Kidney epithelial cell (primary cell): Measurements from ENCODE around the gene GPR180. TPM values are rescaled to one million over a fixed set of nuclear protein-coding genes. Genes with fewer than 3 reads are reported as not detected.

Source experiments
- DNase-seq: peaks from one replicate; pipeline ENCODE4 v3.0.0-alpha.2; 2010; ENCODE audit warnings: low read depth
- H3K27me3 ChIP-seq: 2 replicates; pipeline ENCODE4 v1.6.0; 2011; ENCODE audit warnings: low read length; ENCODE audit not compliant: control insufficient read depth, insufficient read depth
- H3K36me3 ChIP-seq: 2 replicates; pipeline ENCODE4 v1.5.1; 2011; ENCODE audit warnings: low read length; ENCODE audit not compliant: control insufficient read depth, insufficient read depth
- H3K4me3 ChIP-seq: 2 replicates; pipeline ENCODE4 v1.5.1; 2011; ENCODE audit warnings: low read depth, mild to moderate bottlenecking, control low read depth, low read length
- CTCF ChIP-seq: IDR thresholded peaks from 2 replicates; pipeline ENCODE4 v1.5.1; 2011; ENCODE audit warnings: mild to moderate bottlenecking, moderate library complexity, low read length, control low read depth, inconsistent platforms; ENCODE audit not compliant: insufficient read depth, poor library complexity, severe bottlenecking
- total RNA-seq: library from RNA; depleted of rRNA; stranded (reverse); fragments of >200 nt; gene quantifications from 2 replicates; pipeline ENCODE4 v1.2.3, GENCODE V29; 2015

The GPR180 gene
- total RNA-seq, 1 donor from 2014 or later: 7.5 TPM

- Histone ChIP-seq H3K4me3 (no peak overlapping the region), H3K36me3 (no peaks in the 10 kb centered on the region), H3K27me3 (no peaks in the 10 kb centered on the region)
- DNase-seq: no peak
- TF ChIP-seq CTCF: no peak
Observed at GRCh38 chr13:94640721-94641120, 39.1 kb downstream of the GPR180 start.

- TF ChIP-seq CTCF: no peak
- Histone ChIP-seq H3K27me3 (no peaks in the 10 kb centered on the region), H3K4me3 (no peak overlapping the region), H3K36me3 (no peaks in the 10 kb centered on the region)
- no peak for DNase-seq
Observed at GRCh38 chr13:94641409-94641941, 39.8 kb downstream of the GPR180 start.

- no peak for TF ChIP-seq CTCF
- no peak overlapping the region for H3K4me3 ChIP-seq
- H3K27me3 ChIP-seq: no peaks in the 10 kb centered on the region
- no peaks in the 10 kb centered on the region for H3K36me3 ChIP-seq
- DNase-seq: no peak
Observed at GRCh38 chr13:94646904-94647303, 45.2 kb downstream of the GPR180 start.

GRCh38 chr13:94656176-94656575 is 54.5 kb downstream of the GPR180 start:
- Histone ChIP-seq H3K27me3 (peaks cover 4% of the 10 kb centered on the region), H3K4me3 (no peak overlapping the region), H3K36me3 (no peaks in the 10 kb centered on the region)
- TF ChIP-seq CTCF: no peak
- DNase-seq: no peak

- peaks cover 9% of the 10 kb centered on the region for H3K27me3 ChIP-seq
- peak; percentile 64 for DNase-seq
- H3K36me3 ChIP-seq: no peaks in the 10 kb centered on the region
- H3K4me3 ChIP-seq: no peak overlapping the region
- no peak for TF ChIP-seq CTCF
Observed at GRCh38 chr13:94656766-94657165, 55.1 kb downstream of the GPR180 start.

- Histone ChIP-seq H3K36me3 (no peaks in the 10 kb centered on the region), H3K27me3 (peaks cover 11% of the 10 kb centered on the region), H3K4me3 (no peak overlapping the region)
- TF ChIP-seq CTCF: no peak
- no peak for DNase-seq
Observed at GRCh38 chr13:94657167-94657566, 55.5 kb downstream of the GPR180 start.
